Upper lobe of left lung (tissue), 4 donors: Measurements from ENCODE around the gene CHRNA4.

ENCODE experiments used
- CTCF ChIP-seq, 6 experiments: fragments of 450-650 bp in 4 of 6; fragments of 200-600 bp in 2 of 6; sonication (generic) in 2 of 6; IDR thresholded peaks; one replicate each; pipeline ENCODE4 v1.5.1; 2016 to 2019; ENCODE audit warnings: antibody characterized with exemption in 6 of 6
- POLR2AphosphoS5 ChIP-seq, 2 donors: sonication (generic); formaldehyde crosslinking; IDR thresholded peaks; one replicate each; pipeline ENCODE4 v1.5.1; 2017; ENCODE audit warnings: antibody characterized with exemption in 2 of 2

GRCh38 chr20:63342561-63343459 lies 18.3 kb downstream of the CHRNA4 start:
- TF ChIP-seq CTCF (IDR thresholded peaks at IDR 0.05) = no peak
- TF ChIP-seq POLR2AphosphoS5 (IDR thresholded peaks at IDR 0.05) = no peak
